CD4-positive, alpha-beta memory T cell (primary cell): ENCODE results near the gene SPATS2L. TPM values are rescaled to one million over a fixed set of nuclear protein-coding genes. Genes with fewer than 3 reads are reported as not detected.

Experiments used
- CTCF ChIA-PET: fragments of 350-600 bp; sonication (Branson Sonifier 250); formaldehyde crosslinking; loops from one replicate; lab custom pipeline; 2021; ENCODE audit warnings: inconsistent platforms; ENCODE audit not compliant: partially characterized antibody; lab: Charles Lee
- POLR2A ChIA-PET: fragments of 350-600 bp; sonication (Branson Sonifier 250); formaldehyde crosslinking; loops from one replicate; lab custom pipeline; 2021; ENCODE audit not compliant: partially characterized antibody; lab: Charles Lee
- DNase-seq, 5 donors: peaks; one replicate each; pipeline versions ENCODE4 v3.0.0 to v3.0.0-alpha.2; 2020 to 2022; ENCODE audit warnings: mixed read lengths in 1 of 5
- H3K27ac ChIP-seq: one replicate; pipeline ENCODE4 v1.7.0; 2013; ENCODE audit warnings: low read depth, low read length
- H3K27me3 ChIP-seq: 2 replicates; pipeline ENCODE4 v1.7.0; 2013; ENCODE audit warnings: mild to moderate bottlenecking, low read length, moderate library complexity; ENCODE audit not compliant: insufficient read depth
- H3K36me3 ChIP-seq: 2 replicates; pipeline ENCODE4 v1.7.0; 2013; ENCODE audit warnings: mild to moderate bottlenecking, low read length, moderate library complexity; ENCODE audit not compliant: insufficient read depth
- H3K4me1 ChIP-seq: 2 replicates; pipeline ENCODE4 v1.7.0; 2013; ENCODE audit warnings: mild to moderate bottlenecking, low read length, moderate library complexity; ENCODE audit not compliant: insufficient read depth
- H3K4me3 ChIP-seq, 2 donors: one replicate each; pipeline ENCODE4 v1.7.0; 2013; ENCODE audit warnings: low read length in 2 of 2, mild to moderate bottlenecking in 1 of 2
- H3K9me3 ChIP-seq, 2 donors: one replicate each; pipeline ENCODE4 v1.7.0; 2013; ENCODE audit warnings: low read length in 2 of 2, control low read depth in 1 of 2; ENCODE audit not compliant: control insufficient read depth in 1 of 2
- H3K27ac Mint-ChIP-seq, 7 donors: one replicate each; pipeline ENCODE4 v1.8.0; 2020 to 2021; ENCODE audit warnings: mixed read lengths in 7 of 7, mild to moderate bottlenecking in 6 of 7, inconsistent platforms in 3 of 7, moderate library complexity in 3 of 7
- H3K27me3 Mint-ChIP-seq, 2 donors: one replicate each; pipeline ENCODE4 v1.8.0; 2020 to 2021; ENCODE audit warnings: mixed read lengths in 2 of 2
- H3K36me3 Mint-ChIP-seq, 2 donors: one replicate each; pipeline ENCODE4 v1.8.0; 2020 to 2021; ENCODE audit warnings: mixed read lengths in 2 of 2, inconsistent platforms in 1 of 2, mild to moderate bottlenecking in 1 of 2
- H3K4me1 Mint-ChIP-seq, 4 donors: one replicate each; pipeline ENCODE4 v1.8.0; 2020 to 2021; ENCODE audit warnings: mixed read lengths in 4 of 4, mild to moderate bottlenecking in 1 of 4
- H3K4me3 Mint-ChIP-seq, 8 donors: one replicate each; pipeline ENCODE4 v1.8.0; 2020 to 2021; ENCODE audit warnings: mixed read lengths in 8 of 8, mild to moderate bottlenecking in 7 of 8, moderate library complexity in 6 of 8, inconsistent platforms in 3 of 8
- H3K9me3 Mint-ChIP-seq, 8 donors: one replicate each; pipeline ENCODE4 v1.8.0; 2020 to 2021; ENCODE audit warnings: mixed read lengths in 8 of 8, mild to moderate bottlenecking in 5 of 8, inconsistent platforms in 3 of 8, moderate library complexity in 1 of 8
- intact Hi-C: fragments of 100-400 bp; cut with micrococcal nuclease; formaldehyde crosslinking; loops from one replicate; pipeline ENCODE4 v1.15.1; 2023
- polyA plus RNA-seq, 2 donors: library from polyadenylated mRNA; unstranded; fragments of 300-500 nt; fragmentation: Illumina TruSeq; gene quantifications; one replicate each; pipeline ENCODE4 v1.2.3, GENCODE V29; 2021
- total RNA-seq, 2 experiments: library from RNA; stranded (reverse); gene quantifications; one replicate each; pipeline ENCODE4 v1.2.3, GENCODE V29; 2021

Gene SPATS2L
- total and polyA plus RNA-seq, 4 experiments from 2014 or later, result 5.2 to 6.6 (median 6.0) TPM

DNA sequence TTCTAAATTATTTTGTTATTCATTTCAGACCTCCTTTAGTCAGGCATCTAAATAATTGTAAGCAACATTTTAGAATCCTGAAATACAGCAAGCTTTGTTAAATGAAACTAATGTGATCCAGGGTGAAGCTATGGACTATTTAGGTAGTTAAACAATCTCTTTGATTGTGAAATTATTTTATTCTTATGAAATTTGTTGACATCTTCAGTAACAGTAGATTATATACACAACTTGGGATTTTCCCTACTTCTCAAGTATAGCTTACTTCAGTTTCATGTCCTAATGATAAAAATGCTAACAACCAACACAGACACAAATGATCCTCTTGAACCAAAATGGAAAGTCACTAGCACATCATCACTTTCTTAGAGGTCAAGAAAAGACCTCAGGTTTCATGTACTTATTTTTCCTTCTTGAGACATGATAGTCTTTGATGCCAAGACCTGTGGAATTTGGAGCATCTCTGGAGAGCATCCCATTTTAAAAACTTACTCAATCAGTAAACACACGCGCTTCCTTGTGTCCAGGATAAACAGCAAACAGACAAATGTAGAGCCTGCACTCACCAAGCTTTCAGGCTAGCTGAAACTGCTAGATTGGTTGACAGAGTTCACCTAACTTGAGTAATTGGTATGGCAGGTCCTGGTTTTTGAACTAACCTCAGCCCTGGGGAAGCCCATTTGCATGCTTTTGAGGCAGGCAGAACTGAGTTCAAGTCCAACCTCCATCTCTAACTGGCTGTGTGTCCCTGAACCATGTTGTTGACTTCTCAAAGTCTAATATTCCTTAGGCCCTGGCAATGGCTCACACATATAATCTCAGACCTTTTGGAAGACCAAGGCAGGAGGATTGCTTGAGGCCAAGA, 155.6 kb downstream of the SPATS2L start:
- Histone ChIP-seq H3K4me1 (peaks cover 27% of the 10 kb centered on the region), H3K27me3 (no peaks in the 10 kb centered on the region), H3K9me3 (no peaks in the 10 kb centered on the region), H3K36me3 (no peaks in the 10 kb centered on the region), H3K27ac (no peak overlapping the region), H3K4me3 (no peak overlapping the region)
- intact Hi-C loops, result no loop called here
- CTCF ChIA-PET, result interaction anchor here (0.9 to 1.1 kb wide), 3 partner anchors 8 to 83 kb away, joined by 3 read pairs; no protein-coding TSS in a partner anchor
- Mint-ChIP-seq H3K36me3 (peaks cover 0 to 4% of the 10 kb centered on the region in 2 donors), H3K9me3 (no peaks in the 10 kb centered on the region), H3K4me3 (no peak overlapping the region), H3K27me3 (no peaks in the 10 kb centered on the region), H3K4me1 (peaks cover 6 to 28% (median 24%) of the 10 kb centered on the region in 4 donors), H3K27ac (no peak overlapping the region)
- DNase-seq, result no peak
- POLR2A ChIA-PET, result no interaction called here

DNA sequence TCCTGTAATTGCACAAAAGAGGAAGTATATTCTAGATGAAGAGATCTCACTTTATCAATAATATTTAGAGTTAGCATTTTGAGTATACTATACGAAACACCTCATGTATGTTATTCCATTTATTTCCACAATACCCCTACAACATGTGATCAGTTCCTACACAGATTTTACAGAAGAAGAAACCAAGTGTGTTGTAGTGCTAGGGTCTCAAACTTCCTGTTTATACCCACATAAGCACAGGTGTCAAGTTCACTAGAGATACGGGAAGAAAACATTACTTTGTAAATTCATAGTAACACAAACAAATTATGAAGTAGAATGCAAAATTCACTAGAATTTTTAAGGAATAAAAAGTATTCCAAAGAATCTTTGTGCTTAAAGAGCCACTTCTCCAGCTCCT, 157.0 kb downstream of the SPATS2L start:
- CTCF ChIA-PET, result interaction anchor here (1.2 kb wide), 1 partner anchor 21 kb away, joined by 5 read pairs; no protein-coding TSS in a partner anchor
- intact Hi-C loops, result no loop called here

DNA sequence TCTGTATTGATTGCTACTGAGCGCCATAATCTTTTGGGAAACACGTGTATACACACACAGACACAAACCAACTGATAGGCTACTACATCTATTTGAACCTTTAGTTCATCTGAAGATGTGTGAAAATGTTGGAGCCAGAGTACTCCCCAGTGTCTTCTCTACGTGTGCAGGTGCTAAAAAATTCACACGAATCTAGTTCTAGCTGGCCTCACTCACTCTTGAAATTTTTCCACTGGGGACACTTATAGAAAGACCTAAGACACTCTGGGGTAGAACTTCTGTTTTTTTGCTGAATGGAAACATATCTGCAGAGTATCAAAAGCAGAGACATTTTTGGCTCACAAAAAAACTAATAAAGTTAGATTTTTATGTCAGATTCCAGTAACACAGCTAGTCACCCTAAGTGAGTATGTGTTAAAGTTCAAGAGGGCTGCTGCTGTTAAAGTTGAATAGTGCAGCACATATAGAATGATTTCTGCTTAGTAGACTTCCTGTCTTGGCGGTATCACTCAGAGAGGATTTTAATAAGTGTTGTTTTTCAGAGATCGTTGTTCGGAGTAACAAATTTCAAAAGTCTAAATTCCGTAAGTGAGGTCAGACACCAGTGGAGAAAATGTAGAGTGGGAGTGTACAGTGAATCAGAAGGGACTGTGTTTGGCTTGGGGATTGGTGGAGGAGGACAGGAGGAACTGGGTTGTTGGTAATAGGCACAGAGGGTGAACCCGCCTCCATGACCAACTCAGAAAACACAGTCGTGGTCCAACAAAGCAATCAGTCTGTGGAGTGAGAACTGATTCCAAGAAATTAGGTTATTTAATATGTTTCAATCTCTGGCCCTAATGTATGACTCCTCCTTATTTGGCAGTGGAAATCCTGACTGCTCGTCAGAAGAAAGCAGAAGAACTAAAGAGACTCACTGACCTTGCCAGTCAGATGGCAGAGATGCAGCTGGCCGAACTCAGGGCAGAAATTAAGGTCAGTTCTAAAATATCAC, 160.2 kb downstream of the SPATS2L start:
- Mint-ChIP-seq H3K27ac (peak overlapping the region; percentile 79 to 96 (median 94)), H3K4me1 (peaks cover 30 to 57% (median 53%) of the 10 kb centered on the region in 4 donors), H3K36me3 (no peaks in the 10 kb centered on the region), H3K4me3 (peak overlapping the region; percentile 79 to 94 (median 89)), H3K27me3 (no peaks in the 10 kb centered on the region), H3K9me3 (peaks cover 0 to 3% (median 0%) of the 10 kb centered on the region in 8 donors)
- ChIA-PET POLR2A (interaction anchor here (1.1 to 3.6 kb wide), 6 partner anchors 10 to 422 kb away, joined by 4 to 39 read pairs (median 4); partner anchors contain the start of genes KCTD18, NIF3L1 and PPIL3), CTCF (interaction anchor here (0.7 to 7.4 kb wide), 9 partner anchors 9 to 487 kb away, joined by 3 to 87 read pairs (median 8); no protein-coding TSS in a partner anchor)
- no peaks in the 10 kb centered on the region for H3K27me3 ChIP-seq
- peak; percentile 37 to 57 (median 42) for DNase-seq
- H3K27ac ChIP-seq, result peak overlapping the region; percentile 60
- peaks cover 50% of the 10 kb centered on the region for H3K4me1 ChIP-seq
- H3K36me3 ChIP-seq, result no peaks in the 10 kb centered on the region
- H3K4me3 ChIP-seq, result peak overlapping the region in 1 of 2 donors; percentile 27
- no peaks in the 10 kb centered on the region for H3K9me3 ChIP-seq
- intact Hi-C loops, result loop anchor here (1.0 to 2.0 kb wide), 2 partner anchors 92 to 160 kb away; partner anchors contain the start of gene SPATS2L

More for the DNA sequence above, 157.0 kb downstream of the SPATS2L start:
- Histone ChIP-seq H3K4me1 (peaks cover 40% of the 10 kb centered on the region), H3K27ac (no peak overlapping the region), H3K9me3 (no peaks in the 10 kb centered on the region), H3K27me3 (no peaks in the 10 kb centered on the region), H3K4me3 (no peak overlapping the region), H3K36me3 (no peaks in the 10 kb centered on the region)
- peaks cover 0 to 4% of the 10 kb centered on the region in 2 donors for H3K36me3 Mint-ChIP-seq
- no peaks in the 10 kb centered on the region for H3K27me3 Mint-ChIP-seq
- POLR2A ChIA-PET, result interaction anchor here (1.0 kb wide), 1 partner anchor 91 kb away, joined by 3 read pairs; no protein-coding TSS in a partner anchor
- H3K9me3 Mint-ChIP-seq, result peaks cover 0 to 3% (median 0%) of the 10 kb centered on the region in 8 donors
- H3K27ac Mint-ChIP-seq, result peak overlapping the region in 3 of 7 donors; percentile 17 to 54 (median 43)
- DNase-seq, result no peak
- H3K4me1 Mint-ChIP-seq, result peaks cover 20 to 42% (median 37%) of the 10 kb centered on the region in 4 donors
- peak overlapping the region in 1 of 8 donors; percentile 38 for H3K4me3 Mint-ChIP-seq

DNA sequence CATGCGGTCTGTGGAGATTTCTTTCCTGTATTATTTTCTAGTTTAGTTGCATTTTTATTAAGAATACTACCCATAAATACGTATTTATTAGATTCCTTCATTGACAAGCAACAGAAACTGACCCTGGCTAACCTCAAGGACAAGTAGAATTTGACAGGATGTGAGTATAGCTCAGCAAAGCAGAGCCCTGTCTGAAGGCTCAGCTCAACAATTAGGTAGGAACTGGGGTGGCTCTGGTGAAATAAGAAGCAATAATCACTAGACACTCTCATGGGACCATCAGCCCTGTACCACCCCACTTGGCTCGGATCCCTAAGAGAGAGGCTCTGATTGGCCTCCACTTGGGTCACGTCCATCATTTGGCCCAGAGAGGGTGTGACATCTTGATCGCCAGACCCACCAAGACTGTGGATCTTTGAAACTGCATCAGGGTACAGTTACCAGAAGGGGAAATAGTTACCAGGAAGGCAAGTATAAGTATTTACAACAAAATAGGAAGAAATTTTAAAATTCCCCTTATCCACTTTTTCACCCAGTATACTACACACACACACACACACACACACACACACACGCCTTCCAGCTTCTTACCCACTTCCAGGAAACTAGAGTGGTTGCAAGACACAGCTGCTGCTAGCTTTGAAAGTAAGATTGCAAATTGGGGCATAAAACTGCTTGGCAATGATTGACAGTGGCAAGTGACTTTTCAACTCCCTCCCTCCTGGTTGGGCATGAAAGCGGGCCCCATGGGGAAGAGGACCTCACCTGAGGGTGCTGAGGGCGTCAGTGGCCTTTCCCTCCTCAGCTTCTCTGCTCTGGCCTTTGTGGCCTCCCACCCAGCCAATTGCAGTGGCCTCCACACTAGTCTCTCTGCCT, 161.6 kb downstream of the SPATS2L start:
- peak overlapping the region in 1 of 2 donors; percentile 27 for H3K4me3 ChIP-seq
- H3K36me3 Mint-ChIP-seq, result no peaks in the 10 kb centered on the region
- no peaks in the 10 kb centered on the region for H3K9me3 ChIP-seq
- intact Hi-C loops, result loop anchor here (1.0 to 2.0 kb wide), 2 partner anchors 93 to 162 kb away; partner anchors contain the start of gene SPATS2L
- H3K27ac ChIP-seq, result peak overlapping the region; percentile 60
- peak overlapping the region; percentile 59 to 94 (median 89) for H3K4me3 Mint-ChIP-seq
- POLR2A ChIA-PET, result interaction anchor here (0.7 to 3.6 kb wide), 15 partner anchors 9 to 493 kb away, joined by 3 to 39 read pairs (median 4); partner anchors contain the start of genes KCTD18, NIF3L1, PPIL3 and SGO2
- no peaks in the 10 kb centered on the region for H3K27me3 Mint-ChIP-seq
- CTCF ChIA-PET, result interaction anchor here (0.7 to 7.4 kb wide), 13 partner anchors 8 to 488 kb away, joined by 3 to 87 read pairs (median 6); partner anchors contain the start of gene KCTD18
- no peaks in the 10 kb centered on the region for H3K36me3 ChIP-seq
- peaks cover 0 to 3% (median 0%) of the 10 kb centered on the region in 8 donors for H3K9me3 Mint-ChIP-seq
- H3K27me3 ChIP-seq, result no peaks in the 10 kb centered on the region
- peaks cover 30 to 57% (median 51%) of the 10 kb centered on the region in 4 donors for H3K4me1 Mint-ChIP-seq
- peaks cover 49% of the 10 kb centered on the region for H3K4me1 ChIP-seq
- H3K27ac Mint-ChIP-seq, result peak overlapping the region; percentile 75 to 96 (median 94)
- peak in 4 of 5 donors; percentile 35 to 62 (median 52) for DNase-seq

DNA sequence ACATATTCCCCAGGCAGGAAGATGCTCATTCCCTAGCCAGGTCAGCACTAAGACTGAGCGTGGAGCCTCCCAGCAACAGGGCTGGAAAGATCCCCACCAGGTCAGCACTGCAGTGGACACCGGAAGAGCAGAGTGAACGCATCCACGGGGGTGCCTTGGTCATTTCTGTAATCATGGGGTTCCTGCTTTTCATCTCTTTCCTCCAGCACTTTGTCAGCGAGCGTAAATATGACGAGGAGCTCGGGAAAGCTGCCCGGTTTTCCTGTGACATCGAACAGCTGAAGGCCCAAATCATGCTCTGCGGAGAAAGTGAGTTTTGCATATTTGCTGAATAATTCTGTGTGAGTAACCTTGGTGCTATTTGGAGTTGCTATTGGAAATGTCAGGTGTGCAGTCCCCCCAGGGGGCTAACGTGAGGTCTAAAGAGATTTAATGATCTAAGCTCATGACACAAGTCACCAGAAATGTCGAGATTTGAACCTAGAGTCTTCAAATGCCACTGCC, 163.3 kb downstream of the SPATS2L start:
- H3K27me3 Mint-ChIP-seq, result no peaks in the 10 kb centered on the region
- Histone ChIP-seq H3K27me3 (no peaks in the 10 kb centered on the region), H3K27ac (no peak overlapping the region), H3K4me1 (peaks cover 37% of the 10 kb centered on the region), H3K4me3 (no peak overlapping the region), H3K36me3 (no peaks in the 10 kb centered on the region), H3K9me3 (no peaks in the 10 kb centered on the region)
- H3K36me3 Mint-ChIP-seq, result no peaks in the 10 kb centered on the region
- no peak overlapping the region for H3K4me3 Mint-ChIP-seq
- no peak overlapping the region for H3K27ac Mint-ChIP-seq
- intact Hi-C loops, result no loop called here
- CTCF ChIA-PET, result interaction anchor here (1.0 to 7.4 kb wide), 10 partner anchors 8 to 496 kb away, joined by 3 to 87 read pairs (median 4); no protein-coding TSS in a partner anchor
- H3K4me1 Mint-ChIP-seq, result peaks cover 28 to 49% (median 47%) of the 10 kb centered on the region in 4 donors
- POLR2A ChIA-PET, result no interaction called here
- peaks cover 0 to 3% (median 0%) of the 10 kb centered on the region in 8 donors for H3K9me3 Mint-ChIP-seq
- no peak for DNase-seq
